NCI-H146 treated with DMSO at 0.1 percent for 48 hours (cell line): ENCODE data around the gene VMA21.
A peak's percentile ranks its signal among the peaks of the same experiment; 100 is the strongest.

Experiments
- DNase-seq: peaks from one replicate; lab custom pipeline; 2025; ENCODE audit not compliant: unreplicated experiment; lab: John Stamatoyannopoulos, UW

VMA21 gene

GRCh38 chrX:151396825-151397740, at the start of gene VMA21:
VMA21 (plus strand) TSS chrX:151397206; CDS start chrX:151397309, 103 bp downstream.
- peak; percentile 39 for DNase-seq

GRCh38 chrX:151359341-151359740, 37.7 kb upstream of the VMA21 start:
- DNase-seq = no peak

- DNase-seq = no peak
Observed at GRCh38 chrX:151359931-151360871, 36.8 kb upstream of the VMA21 start.

- no peak for DNase-seq
Observed at GRCh38 chrX:151363316-151363715, 33.7 kb upstream of the VMA21 start.

GRCh38 chrX:151365579-151365978, 31.4 kb upstream of the VMA21 start:
- no peak for DNase-seq

GRCh38 chrX:151370906-151371305, 26.1 kb upstream of the VMA21 start:
- DNase-seq = no peak

- no peak for DNase-seq
Observed at GRCh38 chrX:151384807-151385206, 12.2 kb upstream of the VMA21 start.

- no peak for DNase-seq
Observed at GRCh38 chrX:151386838-151387459, 10.1 kb upstream of the VMA21 start.

GRCh38 chrX:151391722-151392121, 5.3 kb upstream of the VMA21 start:
- no peak for DNase-seq

GRCh38 chrX:151393514-151393913, 3.5 kb upstream of the VMA21 start:
- DNase-seq = no peak

GRCh38 chrX:151396042-151396824, 773 bp upstream of the VMA21 start:
- DNase-seq = peak; percentile 39

GRCh38 chrX:151397741-151398070, 700 bp downstream of the VMA21 start:
- no peak for DNase-seq

- no peak for DNase-seq
Observed at GRCh38 chrX:151398346-151398745, 1.3 kb downstream of the VMA21 start.

GRCh38 chrX:151402719-151403390, 5.8 kb downstream of the VMA21 start:
- DNase-seq = no peak

GRCh38 chrX:151416579-151416978, 19.6 kb downstream of the VMA21 start:
- no peak for DNase-seq

GRCh38 chrX:151419782-151420181, 22.8 kb downstream of the VMA21 start:
- no peak for DNase-seq

GRCh38 chrX:151424505-151424904, 27.5 kb downstream of the VMA21 start:
- no peak for DNase-seq

GRCh38 chrX:151448509-151448908, 51.5 kb downstream of the VMA21 start:
- no peak for DNase-seq

- no peak for DNase-seq
Observed at GRCh38 chrX:151458824-151459223, 61.8 kb downstream of the VMA21 start.
